ENCODE measurements around the gene EGR2. TPM values are rescaled to one million over a fixed set of nuclear protein-coding genes. Genes with fewer than 3 reads are reported as not detected.

EGR2 gene
- total RNA-seq, 1 experiment from 2014 or later = 2.3 TPM

DNA sequence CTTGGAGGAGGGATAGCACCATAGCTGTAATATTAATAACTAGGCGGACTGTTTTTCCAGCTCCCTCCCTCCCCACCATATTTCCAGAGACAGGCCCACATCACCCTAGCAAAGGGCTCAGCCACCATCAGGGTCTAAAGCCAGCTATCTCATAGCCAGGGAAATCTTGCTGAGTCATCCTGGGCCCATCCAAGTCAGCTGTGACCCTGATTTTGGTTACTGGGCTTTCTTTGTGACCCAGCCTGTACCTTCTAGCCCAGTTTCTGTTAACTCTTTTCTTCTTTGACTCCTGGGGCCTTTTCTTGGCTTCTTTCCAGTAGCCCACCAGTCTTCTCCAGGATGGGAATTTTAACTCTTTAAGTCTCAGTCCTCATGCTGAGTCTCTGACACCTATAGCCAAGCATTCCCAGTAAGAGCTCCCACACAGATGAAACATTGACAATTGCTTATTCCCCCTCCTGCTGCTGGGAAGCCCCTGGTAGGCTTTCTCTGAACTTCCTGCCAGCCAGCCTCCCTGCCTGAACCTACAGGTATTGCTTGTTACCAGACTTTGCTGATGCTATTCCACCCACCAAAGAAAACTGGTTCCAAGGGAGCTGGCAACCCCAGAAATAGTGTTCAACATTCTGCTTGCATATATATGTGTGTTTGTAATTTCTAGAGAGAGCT, 46.5 kb downstream of the EGR2 start:
- TF ChIP-seq ZNF274 (IDR thresholded peaks at IDR 0.05; ENCODE audit: low read depth, low read length) (no peak), EGR1 (IDR thresholded peaks at IDR 0.05; ENCODE audit: low read depth) (no peak), SRF (IDR thresholded peaks at IDR 0.05; ENCODE audit: low read depth) (no peak), POLR2AphosphoS5 (IDR thresholded peaks at IDR 0.05; ENCODE audit: low read depth, low read length) (no peak), CEBPB (IDR thresholded peaks at IDR 0.05; ENCODE audit: low read depth) (no peak), YY1 (IDR thresholded peaks at IDR 0.05; ENCODE audit: extremely low read depth, insufficient replicate concordance, low read depth, low read length) (no peak), JUND (IDR thresholded peaks at IDR 0.05) (no peak), TCF7L2 (IDR thresholded peaks at IDR 0.05; ENCODE audit: borderline replicate concordance, extremely low read depth, insufficient read depth, insufficient read length) (no peak), SIN3A (IDR thresholded peaks at IDR 0.05; ENCODE audit: low read depth) (no peak), ZFX (IDR thresholded peaks at IDR 0.05) (no peak), RAD21 (IDR thresholded peaks at IDR 0.05; ENCODE audit: low read depth) (no peak), SP1 (IDR thresholded peaks at IDR 0.05; ENCODE audit: low read depth) (no peak), FOSL1 (IDR thresholded peaks at IDR 0.05; ENCODE audit: low read depth) (no peak), EZH2phosphoT487 (IDR thresholded peaks at IDR 0.05; ENCODE audit: borderline replicate concordance) (no peak)
- TF ChIP-seq, protein P1, sequence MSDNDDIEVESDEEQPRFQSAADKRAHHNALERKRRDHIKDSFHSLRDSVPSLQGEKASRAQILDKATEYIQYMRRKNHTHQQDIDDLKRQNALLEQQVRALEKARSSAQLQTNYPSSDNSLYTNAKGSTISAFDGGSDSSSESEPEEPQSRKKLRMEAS (IDR thresholded peaks at IDR 0.05) = no peak
- TF ChIP-seq, protein P2, sequence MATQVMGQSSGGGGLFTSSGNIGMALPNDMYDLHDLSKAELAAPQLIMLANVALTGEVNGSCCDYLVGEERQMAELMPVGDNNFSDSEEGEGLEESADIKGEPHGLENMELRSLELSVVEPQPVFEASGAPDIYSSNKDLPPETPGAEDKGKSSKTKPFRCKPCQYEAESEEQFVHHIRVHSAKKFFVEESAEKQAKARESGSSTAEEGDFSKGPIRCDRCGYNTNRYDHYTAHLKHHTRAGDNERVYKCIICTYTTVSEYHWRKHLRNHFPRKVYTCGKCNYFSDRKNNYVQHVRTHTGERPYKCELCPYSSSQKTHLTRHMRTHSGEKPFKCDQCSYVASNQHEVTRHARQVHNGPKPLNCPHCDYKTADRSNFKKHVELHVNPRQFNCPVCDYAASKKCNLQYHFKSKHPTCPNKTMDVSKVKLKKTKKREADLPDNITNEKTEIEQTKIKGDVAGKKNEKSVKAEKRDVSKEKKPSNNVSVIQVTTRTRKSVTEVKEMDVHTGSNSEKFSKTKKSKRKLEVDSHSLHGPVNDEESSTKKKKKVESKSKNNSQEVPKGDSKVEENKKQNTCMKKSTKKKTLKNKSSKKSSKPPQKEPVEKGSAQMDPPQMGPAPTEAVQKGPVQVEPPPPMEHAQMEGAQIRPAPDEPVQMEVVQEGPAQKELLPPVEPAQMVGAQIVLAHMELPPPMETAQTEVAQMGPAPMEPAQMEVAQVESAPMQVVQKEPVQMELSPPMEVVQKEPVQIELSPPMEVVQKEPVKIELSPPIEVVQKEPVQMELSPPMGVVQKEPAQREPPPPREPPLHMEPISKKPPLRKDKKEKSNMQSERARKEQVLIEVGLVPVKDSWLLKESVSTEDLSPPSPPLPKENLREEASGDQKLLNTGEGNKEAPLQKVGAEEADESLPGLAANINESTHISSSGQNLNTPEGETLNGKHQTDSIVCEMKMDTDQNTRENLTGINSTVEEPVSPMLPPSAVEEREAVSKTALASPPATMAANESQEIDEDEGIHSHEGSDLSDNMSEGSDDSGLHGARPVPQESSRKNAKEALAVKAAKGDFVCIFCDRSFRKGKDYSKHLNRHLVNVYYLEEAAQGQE (IDR thresholded peaks at IDR 0.05; ENCODE audit: low read depth) = no peak
- TF ChIP-seq, protein P3, sequence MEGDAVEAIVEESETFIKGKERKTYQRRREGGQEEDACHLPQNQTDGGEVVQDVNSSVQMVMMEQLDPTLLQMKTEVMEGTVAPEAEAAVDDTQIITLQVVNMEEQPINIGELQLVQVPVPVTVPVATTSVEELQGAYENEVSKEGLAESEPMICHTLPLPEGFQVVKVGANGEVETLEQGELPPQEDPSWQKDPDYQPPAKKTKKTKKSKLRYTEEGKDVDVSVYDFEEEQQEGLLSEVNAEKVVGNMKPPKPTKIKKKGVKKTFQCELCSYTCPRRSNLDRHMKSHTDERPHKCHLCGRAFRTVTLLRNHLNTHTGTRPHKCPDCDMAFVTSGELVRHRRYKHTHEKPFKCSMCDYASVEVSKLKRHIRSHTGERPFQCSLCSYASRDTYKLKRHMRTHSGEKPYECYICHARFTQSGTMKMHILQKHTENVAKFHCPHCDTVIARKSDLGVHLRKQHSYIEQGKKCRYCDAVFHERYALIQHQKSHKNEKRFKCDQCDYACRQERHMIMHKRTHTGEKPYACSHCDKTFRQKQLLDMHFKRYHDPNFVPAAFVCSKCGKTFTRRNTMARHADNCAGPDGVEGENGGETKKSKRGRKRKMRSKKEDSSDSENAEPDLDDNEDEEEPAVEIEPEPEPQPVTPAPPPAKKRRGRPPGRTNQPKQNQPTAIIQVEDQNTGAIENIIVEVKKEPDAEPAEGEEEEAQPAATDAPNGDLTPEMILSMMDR (IDR thresholded peaks at IDR 0.05 in 2 of 3, conservative IDR thresholded peaks at IDR 0.05 in 1 of 3; ENCODE audit: borderline replicate concordance in 1 of 3, insufficient read depth in 1 of 3, low read depth in 2 of 3, low read length in 2 of 3) = no peak
- TF ChIP-seq, protein P4, sequence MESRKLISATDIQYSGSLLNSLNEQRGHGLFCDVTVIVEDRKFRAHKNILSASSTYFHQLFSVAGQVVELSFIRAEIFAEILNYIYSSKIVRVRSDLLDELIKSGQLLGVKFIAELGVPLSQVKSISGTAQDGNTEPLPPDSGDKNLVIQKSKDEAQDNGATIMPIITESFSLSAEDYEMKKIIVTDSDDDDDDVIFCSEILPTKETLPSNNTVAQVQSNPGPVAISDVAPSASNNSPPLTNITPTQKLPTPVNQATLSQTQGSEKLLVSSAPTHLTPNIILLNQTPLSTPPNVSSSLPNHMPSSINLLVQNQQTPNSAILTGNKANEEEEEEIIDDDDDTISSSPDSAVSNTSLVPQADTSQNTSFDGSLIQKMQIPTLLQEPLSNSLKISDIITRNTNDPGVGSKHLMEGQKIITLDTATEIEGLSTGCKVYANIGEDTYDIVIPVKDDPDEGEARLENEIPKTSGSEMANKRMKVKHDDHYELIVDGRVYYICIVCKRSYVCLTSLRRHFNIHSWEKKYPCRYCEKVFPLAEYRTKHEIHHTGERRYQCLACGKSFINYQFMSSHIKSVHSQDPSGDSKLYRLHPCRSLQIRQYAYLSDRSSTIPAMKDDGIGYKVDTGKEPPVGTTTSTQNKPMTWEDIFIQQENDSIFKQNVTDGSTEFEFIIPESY (IDR thresholded peaks at IDR 0.05; ENCODE audit: extremely low read depth, insufficient replicate concordance, low read length) = no peak
- TF ChIP-seq, protein P5, sequence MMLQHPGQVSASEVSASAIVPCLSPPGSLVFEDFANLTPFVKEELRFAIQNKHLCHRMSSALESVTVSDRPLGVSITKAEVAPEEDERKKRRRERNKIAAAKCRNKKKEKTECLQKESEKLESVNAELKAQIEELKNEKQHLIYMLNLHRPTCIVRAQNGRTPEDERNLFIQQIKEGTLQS (IDR thresholded peaks at IDR 0.05) = no peak
- H2AFZ ChIP-seq (ENCODE audit: low read depth, low read length, poor library complexity, severe bottlenecking) = no peak overlapping the region
- intact Hi-C loops (cut with micrococcal nuclease) = no loop called here
- BruUV-seq (replicated peaks) = no TSS peak
- H3K9me2 ChIP-seq (ENCODE audit: insufficient read depth) = no peaks in the 10 kb centered on the region
- no peak overlapping the region for H3K4me3 ChIP-seq (replicated peaks in 1 of 2; ENCODE audit: low read depth in 1 of 2, low read length in 2 of 2)
- no peaks in the 10 kb centered on the region for H3K36me3 ChIP-seq (ENCODE audit: control insufficient read depth in 1 of 2, insufficient read depth in 2 of 2, low read length in 2 of 2)
- H3K9ac ChIP-seq (ENCODE audit: low read length) = no peak overlapping the region
- no peak overlapping the region for H3K27ac ChIP-seq (ENCODE audit: low read depth, low read length)
- ChIA-PET POLR2A (no interaction called here), CTCF (no interaction called here), RAD21 (ENCODE audit: low non-redundant PET in 1 of 2, low total read pairs in 2 of 2, uncharacterized antibody in 2 of 2, unreplicated experiment in 2 of 2) (no interaction called here)
- H4K20me1 ChIP-seq (ENCODE audit: insufficient read depth) = no peaks in the 10 kb centered on the region
- H3K27me3 ChIP-seq (ENCODE audit: insufficient read depth, low read length) = peaks cover 6% of the 10 kb centered on the region; the same call in 1 of the 2 replicates
- peaks cover 0 to 6% of the 10 kb centered on the region in 2 experiments; a peak in 2 of 4 replicates for H3K4me1 ChIP-seq (ENCODE audit: control insufficient read depth in 1 of 2, insufficient read depth in 2 of 2, low read length in 2 of 2)
- no peaks in the 10 kb centered on the region for H3K79me2 ChIP-seq (ENCODE audit: insufficient read depth, low read length)
- no peaks in the 10 kb centered on the region for H3K9me3 ChIP-seq (ENCODE audit: control insufficient read depth in 1 of 2, insufficient read depth in 1 of 2, low read depth in 1 of 2, low read length in 2 of 2)
- DNase-seq (ENCODE audit: low read depth, low spot score) (no peak), ATAC-seq (no peak)
- no peak overlapping the region for H3K4me2 ChIP-seq (ENCODE audit: low read length)

All from HCT116 (cell line).